ENCODE data around the gene KRT76. TPM values are rescaled to one million over a fixed set of nuclear protein-coding genes. Genes with fewer than 3 reads are reported as not detected.

KRT76 gene
- total and polyA plus RNA-seq, 2 donors (not counting 1 experiment from before 2014, with no cell fraction given), result not detected

GRCh38 chr12:52754135-52754534 is 23.0 kb downstream of the KRT76 start:
- DNase-seq (no peak), ATAC-seq (ENCODE audit: low read depth) (no peak)
- Histone ChIP-seq H3K9me3 (ENCODE audit: control extremely low read depth in 1 of 3, control insufficient read depth in 2 of 3, insufficient read depth in 1 of 3, low read length in 2 of 3) (no peaks in the 10 kb centered on the region), H3K9ac (ENCODE audit: low read length) (no peak overlapping the region), H3K4me2 (replicated peaks; ENCODE audit: low read depth, low read length, poor library complexity, severe bottlenecking) (no peak overlapping the region), H4K20me1 (ENCODE audit: control insufficient read depth, insufficient read depth, low read length, poor library complexity, severe bottlenecking) (no peaks in the 10 kb centered on the region), H3K27ac (ENCODE audit: low read length in 2 of 2) (no peak overlapping the region), H3K79me2 (ENCODE audit: control insufficient read depth, insufficient read depth, low read length) (no peaks in the 10 kb centered on the region), H3K27me3 (replicated peaks in 1 of 4; ENCODE audit: control extremely low read depth in 1 of 4, control insufficient read depth in 3 of 4, insufficient read depth in 4 of 4, low read length in 3 of 4) (peaks cover 0 to 19% (median 5%) of the 10 kb centered on the region in 4 experiments), H3K4me1 (ENCODE audit: control insufficient read depth in 2 of 2, insufficient read depth in 2 of 2, low read length in 2 of 2) (no peaks in the 10 kb centered on the region), H2AFZ (ENCODE audit: insufficient read depth, low read depth, low read length, poor library complexity, severe bottlenecking) (no peak overlapping the region), H3K4me3 (ENCODE audit: control extremely low read depth in 1 of 5, extremely low read depth in 1 of 5, insufficient read depth in 1 of 5, low read depth in 2 of 5, low read length in 4 of 5) (no peak overlapping the region), H3K36me3 (replicated peaks in 1 of 2; ENCODE audit: control extremely low read depth in 1 of 2, control insufficient read depth in 1 of 2, extremely low read depth in 1 of 2, insufficient read depth in 2 of 2, low read length in 1 of 2) (no peaks in the 10 kb centered on the region)
- Mint-ChIP-seq H3K9me3 (ENCODE audit: insufficient read depth) (peaks cover 3% of the 10 kb centered on the region), H3K27me3 (peaks cover 12% of the 10 kb centered on the region), H3K4me1 (no peaks in the 10 kb centered on the region), H3K4me3 (no peak overlapping the region), H3K27ac (no peak overlapping the region)
- no peak for TF ChIP-seq EZH2 (IDR thresholded peaks at IDR 0.05; ENCODE audit: borderline replicate concordance, insufficient read depth, low read depth, low read length, poor library complexity, severe bottlenecking)
- no peak for TF ChIP-seq CTCF (IDR thresholded peaks at IDR 0.05)
- intact Hi-C loops (cut with micrococcal nuclease), result no loop called here
- ChIA-PET CTCF (no interaction called here), POLR2A (no interaction called here)

GRCh38 chr12:52753283-52753682 is 23.9 kb downstream of the KRT76 start:
- intact Hi-C loops (cut with micrococcal nuclease), result no loop called here
- no peak overlapping the region for H3K4me3 Mint-ChIP-seq
- no peaks in the 10 kb centered on the region for H3K9me3 ChIP-seq (ENCODE audit: control extremely low read depth in 1 of 3, control insufficient read depth in 2 of 3, insufficient read depth in 1 of 3, low read length in 2 of 3)
- H3K27me3 Mint-ChIP-seq, result peaks cover 8% of the 10 kb centered on the region
- no peaks in the 10 kb centered on the region for H3K36me3 ChIP-seq (replicated peaks in 1 of 2; ENCODE audit: control extremely low read depth in 1 of 2, control insufficient read depth in 1 of 2, extremely low read depth in 1 of 2, insufficient read depth in 2 of 2, low read length in 1 of 2)
- peaks cover 0 to 16% (median 5%) of the 10 kb centered on the region in 4 experiments for H3K27me3 ChIP-seq (replicated peaks in 1 of 4; ENCODE audit: control extremely low read depth in 1 of 4, control insufficient read depth in 3 of 4, insufficient read depth in 4 of 4, low read length in 3 of 4)
- H3K4me3 ChIP-seq (ENCODE audit: control extremely low read depth in 1 of 5, extremely low read depth in 1 of 5, insufficient read depth in 1 of 5, low read depth in 2 of 5, low read length in 4 of 5), result no peak overlapping the region
- no peaks in the 10 kb centered on the region for H3K4me1 ChIP-seq (ENCODE audit: control insufficient read depth in 2 of 2, insufficient read depth in 2 of 2, low read length in 2 of 2)
- no peaks in the 10 kb centered on the region for H3K4me1 Mint-ChIP-seq
- no peak overlapping the region for H2AFZ ChIP-seq (ENCODE audit: insufficient read depth, low read depth, low read length, poor library complexity, severe bottlenecking)
- no peak overlapping the region for H3K27ac ChIP-seq (ENCODE audit: low read length in 2 of 2)
- H3K4me2 ChIP-seq (replicated peaks; ENCODE audit: low read depth, low read length, poor library complexity, severe bottlenecking), result no peak overlapping the region
- 76% methylated on average over 3 of the region's 3 CpGs for WGBS (ENCODE audit: insufficient coverage)
- no peak overlapping the region for H3K9ac ChIP-seq (ENCODE audit: low read length)
- H3K79me2 ChIP-seq (ENCODE audit: control insufficient read depth, insufficient read depth, low read length), result no peaks in the 10 kb centered on the region
- ChIA-PET POLR2A (no interaction called here), CTCF (no interaction called here)
- ATAC-seq (ENCODE audit: low read depth) (no peak), DNase-seq (no peak)
- no peaks in the 10 kb centered on the region for H4K20me1 ChIP-seq (ENCODE audit: control insufficient read depth, insufficient read depth, low read length, poor library complexity, severe bottlenecking)
- no peaks in the 10 kb centered on the region for H3K9me3 Mint-ChIP-seq (ENCODE audit: insufficient read depth)
- no peak overlapping the region for H3K27ac Mint-ChIP-seq
- no peak for TF ChIP-seq EZH2 (IDR thresholded peaks at IDR 0.05; ENCODE audit: borderline replicate concordance, insufficient read depth, low read depth, low read length, poor library complexity, severe bottlenecking)
- TF ChIP-seq CTCF (IDR thresholded peaks at IDR 0.05), result no peak
